HG03520 (cell line): ENCODE results near the gene GRK7.
"Not testable (repeated sequence)": the region's sequence is repeated elsewhere in the genome, so short reads cannot be mapped to it uniquely, and the experiment has no call there.

Experiments used
- ATAC-seq: cut with Tn5 transposase; IDR thresholded peaks from one replicate; pipeline ENCODE4 v1.9.1; 2021; ENCODE audit warnings: mild to moderate bottlenecking, moderate library complexity; ENCODE audit not compliant: unreplicated experiment

GRK7 gene

GRCh38 chr3:141754032-141754431, 9.2 kb upstream of the GRK7 start:
- ATAC-seq = no peak

DNA sequence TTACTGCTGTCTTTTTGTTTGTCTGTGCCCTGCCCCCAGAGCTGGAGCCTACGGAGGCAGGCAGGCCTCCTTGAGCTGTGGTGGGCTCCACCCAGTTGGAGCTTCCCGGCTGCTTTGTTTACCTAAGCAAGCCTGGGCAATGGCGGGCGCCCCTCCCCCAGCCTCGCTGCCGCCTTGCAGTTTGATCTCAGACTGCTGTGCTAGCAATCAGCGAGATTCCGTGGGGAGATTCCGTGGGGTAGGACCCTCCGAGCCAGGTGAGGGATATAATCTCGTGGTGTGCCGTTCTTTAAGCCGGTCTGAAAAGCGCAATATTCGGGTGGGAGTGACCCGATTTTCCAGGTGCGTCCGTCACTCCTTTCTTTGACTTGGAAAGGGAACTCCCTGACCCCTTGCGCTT, 656 bp upstream of the GRK7 start:
- ATAC-seq = not testable (repeated sequence)

DNA sequence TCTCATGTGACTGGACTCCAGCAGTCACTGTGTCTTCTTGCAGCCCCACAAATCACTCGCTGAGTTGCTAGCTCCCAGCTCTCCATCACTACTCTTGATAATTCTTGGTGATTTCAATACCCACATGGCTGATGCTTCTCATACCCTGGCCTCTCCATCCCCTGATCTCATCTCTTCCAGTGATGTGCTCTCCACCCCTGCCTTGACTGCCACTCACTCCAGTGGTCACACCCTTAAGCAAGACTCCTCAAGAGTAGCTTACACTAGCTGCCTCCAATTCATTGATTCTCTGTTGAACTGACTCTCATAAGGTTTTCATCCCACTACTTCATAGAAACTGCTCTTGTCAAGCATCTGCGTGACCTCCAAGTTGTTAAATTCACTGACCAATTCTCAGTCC, 837 bp downstream of the GRK7 start:
- no peak for ATAC-seq

DNA sequence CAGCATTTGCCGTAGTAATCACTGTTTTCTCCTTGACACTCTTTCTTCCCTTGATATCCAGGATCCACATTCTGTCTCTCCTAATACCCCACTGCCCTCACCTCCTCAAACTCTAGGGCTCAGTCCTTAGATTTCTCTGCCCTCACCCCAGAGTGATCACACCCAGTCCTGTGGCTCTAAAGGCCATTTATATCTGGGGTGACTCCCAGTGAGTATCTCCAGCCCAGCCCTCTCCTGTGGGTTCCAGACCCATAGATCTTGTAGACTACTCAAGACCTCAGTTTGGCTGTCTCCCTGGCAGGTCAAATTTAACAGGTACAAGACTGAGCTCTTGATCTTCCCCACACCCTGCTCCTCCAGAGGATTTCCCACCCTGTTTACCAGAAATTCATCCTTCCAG, 1.3 kb downstream of the GRK7 start:
- no peak for ATAC-seq

DNA sequence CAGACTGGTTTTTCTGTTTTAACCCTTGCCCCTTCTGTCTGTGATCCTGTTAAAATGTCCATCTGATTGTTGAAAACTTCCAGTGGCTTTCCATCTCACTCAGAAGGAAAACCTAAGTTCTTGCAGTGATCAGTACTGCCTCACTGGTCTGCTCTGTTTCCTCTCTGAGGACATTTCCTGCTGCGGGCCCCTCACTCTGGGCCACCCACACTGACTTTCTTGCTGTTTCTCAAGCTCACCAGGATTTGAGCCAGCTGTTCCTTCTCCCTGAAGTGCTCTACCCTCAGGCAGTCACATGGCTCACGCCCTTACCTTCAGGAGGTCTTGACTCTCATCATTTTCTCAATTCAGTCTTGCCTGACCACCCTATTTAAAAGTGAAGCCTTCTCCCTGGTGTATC, 1.8 kb downstream of the GRK7 start:
- ATAC-seq = no peak

DNA sequence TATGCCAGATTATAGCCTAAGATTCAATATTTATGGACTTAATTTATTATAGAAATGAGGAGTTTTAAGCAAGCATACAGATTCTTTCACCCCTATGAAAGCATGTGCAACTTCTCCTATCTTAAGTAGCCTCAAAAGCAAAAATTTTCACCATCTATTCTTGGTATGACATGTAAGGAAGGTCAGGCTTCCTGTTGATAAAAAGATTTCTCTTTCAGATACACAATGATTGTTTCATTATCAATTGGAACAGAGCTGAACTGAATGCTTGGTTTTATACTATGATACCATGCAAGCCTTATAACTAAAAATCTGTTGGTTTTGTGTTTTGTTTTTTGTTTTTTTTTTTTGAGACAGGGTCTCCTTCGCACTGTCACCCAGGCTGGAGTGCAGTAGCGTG, 3.9 kb downstream of the GRK7 start:
- no peak for ATAC-seq

DNA sequence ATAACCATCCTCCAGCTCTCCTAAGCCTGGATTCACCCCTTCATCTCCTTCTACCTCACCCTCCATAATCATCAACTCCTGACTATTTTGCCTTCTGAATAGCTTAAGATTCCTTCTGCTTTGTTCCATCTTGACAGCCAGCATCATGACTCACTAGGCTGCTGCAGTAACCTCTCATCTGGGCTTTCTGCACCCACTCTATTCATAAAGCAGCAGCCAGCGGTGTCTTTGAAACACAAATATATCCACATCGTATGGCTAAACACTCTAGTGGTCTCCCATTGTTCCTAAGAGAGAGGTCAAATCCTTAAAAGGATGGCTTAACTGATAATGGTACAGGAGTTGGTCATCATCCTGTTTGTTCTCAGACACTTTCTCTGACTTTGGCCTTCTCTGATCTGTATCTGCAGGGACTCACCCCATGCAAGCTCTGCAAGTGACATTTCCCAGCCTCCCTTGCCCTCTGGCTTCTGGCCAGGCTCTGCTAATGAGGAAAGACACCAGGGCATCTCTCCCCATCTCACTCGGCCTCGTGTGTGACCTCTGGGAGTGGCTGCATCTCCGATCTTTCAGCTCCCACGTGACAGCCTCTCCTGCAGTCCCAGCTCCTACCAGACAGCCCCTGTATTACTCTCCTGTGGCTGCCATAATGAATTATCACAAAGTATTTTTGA, 6.2 kb downstream of the GRK7 start:
- no peak for ATAC-seq

DNA sequence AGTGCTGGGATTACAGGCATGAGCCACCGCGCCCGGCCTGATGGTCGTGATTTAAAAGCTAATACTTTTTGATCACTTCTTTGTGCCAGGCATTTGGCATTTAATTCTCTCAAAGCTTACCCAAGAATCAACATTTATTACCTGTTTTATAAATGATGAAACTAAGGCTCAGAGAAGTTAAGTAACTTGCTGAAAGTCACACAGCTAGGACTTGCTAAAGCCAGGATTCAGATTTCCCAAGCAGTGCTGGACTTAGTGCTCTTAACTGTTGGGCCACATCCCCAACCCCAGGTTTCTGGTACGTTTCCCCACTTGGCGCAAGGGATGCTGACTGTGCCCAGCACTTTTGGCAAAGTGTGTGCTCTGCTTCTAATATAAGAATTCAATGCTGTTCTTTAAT, 10.5 kb downstream of the GRK7 start:
- ATAC-seq = no peak

DNA sequence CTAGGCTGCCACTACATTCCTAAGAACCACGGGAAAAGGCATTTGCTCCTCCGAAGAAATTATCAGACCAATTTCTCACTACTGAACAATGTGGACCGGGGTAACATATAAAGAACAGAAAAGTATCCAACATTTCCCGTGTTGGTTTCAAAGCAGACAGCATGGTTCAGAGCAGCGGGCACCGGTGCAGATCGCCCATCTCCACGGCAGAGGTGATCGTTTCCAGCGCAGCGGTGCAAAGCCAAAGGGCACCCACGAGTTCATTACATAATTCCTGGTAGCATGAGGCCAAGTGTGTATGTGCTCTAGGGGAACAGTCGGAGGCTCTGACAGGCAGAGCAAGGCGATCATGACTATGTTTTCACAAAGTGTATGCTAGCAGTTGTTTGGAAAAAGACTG, 13.2 kb downstream of the GRK7 start:
- ATAC-seq = no peak

DNA sequence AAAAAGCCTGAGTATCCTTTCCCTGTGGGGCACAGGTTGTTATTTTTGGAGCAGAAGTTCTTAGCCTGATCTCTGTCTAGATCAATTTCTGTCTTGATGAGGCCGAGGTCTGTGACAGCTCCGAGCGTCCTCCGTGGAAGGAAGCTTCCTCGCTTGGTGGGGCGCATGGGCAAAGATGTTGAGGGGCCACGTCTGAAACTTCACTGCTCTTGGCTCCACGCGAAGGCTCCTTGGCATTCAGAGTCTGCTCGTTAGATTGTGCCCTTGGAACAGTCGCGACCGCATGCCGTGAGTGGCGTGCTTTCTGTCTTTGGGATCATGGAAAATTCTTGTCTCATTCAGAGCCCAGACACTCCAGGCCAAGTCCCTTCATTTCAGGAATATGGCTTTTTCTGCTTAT, 13.7 kb downstream of the GRK7 start:
- no peak for ATAC-seq

DNA sequence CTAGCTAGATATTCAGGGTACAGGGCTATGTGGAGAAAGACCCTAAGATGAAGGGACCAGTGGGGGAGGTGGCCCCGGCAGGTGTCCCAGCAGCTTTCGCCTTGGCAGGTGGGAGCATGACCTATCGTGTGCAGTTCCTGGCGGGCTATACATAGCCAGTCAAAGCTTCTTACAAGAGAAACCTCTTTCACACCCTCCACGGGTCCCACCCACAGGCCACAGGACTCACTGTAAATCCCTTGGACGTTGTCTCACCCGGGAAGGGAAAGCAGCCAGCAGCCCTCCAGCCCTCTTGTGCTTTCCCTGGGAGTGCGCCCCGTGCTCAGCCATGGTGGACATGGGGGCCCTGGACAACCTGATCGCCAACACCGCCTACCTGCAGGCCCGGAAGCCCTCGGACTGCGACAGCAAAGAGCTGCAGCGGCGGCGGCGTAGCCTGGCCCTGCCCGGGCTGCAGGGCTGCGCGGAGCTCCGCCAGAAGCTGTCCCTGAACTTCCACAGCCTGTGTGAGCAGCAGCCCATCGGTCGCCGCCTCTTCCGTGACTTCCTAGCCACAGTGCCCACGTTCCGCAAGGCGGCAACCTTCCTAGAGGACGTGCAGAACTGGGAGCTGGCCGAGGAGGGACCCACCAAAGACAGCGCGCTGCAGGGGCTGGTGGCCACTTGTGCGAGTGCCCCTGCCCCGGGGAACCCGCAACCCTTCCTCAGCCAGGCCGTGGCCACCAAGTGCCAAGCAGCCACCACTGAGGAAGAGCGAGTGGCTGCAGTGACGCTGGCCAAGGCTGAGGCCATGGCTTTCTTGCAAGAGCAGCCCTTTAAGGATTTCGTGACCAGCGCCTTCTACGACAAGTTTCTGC, 15.0 kb downstream of the GRK7 start:
- no peak for ATAC-seq

- ATAC-seq = no peak
These were observed 16.5 kb downstream of the GRK7 start for GRCh38 chr3:141779667-141780066.

DNA sequence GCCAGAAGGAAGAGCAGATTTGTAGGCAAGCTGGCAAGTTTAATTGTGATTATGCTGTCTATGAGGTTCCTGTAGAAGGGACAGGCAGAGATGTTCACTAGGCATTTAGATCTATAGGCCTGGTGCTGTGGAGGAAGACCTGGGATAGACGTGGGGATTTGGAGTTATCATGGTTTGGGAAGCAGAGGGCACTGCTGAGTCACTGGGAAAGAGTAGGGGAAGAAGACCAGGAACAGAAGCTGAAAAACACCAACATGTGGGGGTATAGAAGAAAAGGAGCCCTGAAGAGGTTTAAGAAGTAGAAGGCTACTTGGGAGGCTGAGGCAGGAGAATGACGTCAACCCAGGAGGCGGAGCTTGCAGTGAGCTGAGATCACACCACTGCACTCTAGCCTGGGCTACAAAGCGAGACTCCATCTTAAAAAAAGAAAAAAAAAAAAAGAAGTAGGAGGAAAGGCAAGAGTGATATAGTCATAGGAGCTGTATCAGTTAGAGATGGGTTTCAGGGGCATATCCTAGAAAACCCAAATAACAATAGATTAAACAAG, 19.3 kb downstream of the GRK7 start:
- no peak for ATAC-seq

GRCh38 chr3:141783632-141784031, 20.4 kb downstream of the GRK7 start:
- ATAC-seq = no peak

- no peak for ATAC-seq
These were observed 20.9 kb downstream of the GRK7 start for GRCh38 chr3:141784096-141784495.

- ATAC-seq = no peak
These were observed 21.3 kb downstream of the GRK7 start for GRCh38 chr3:141784531-141784930.

GRCh38 chr3:141788149-141788548, 24.9 kb downstream of the GRK7 start:
- ATAC-seq = no peak

- ATAC-seq = not testable (repeated sequence)
These were observed 25.5 kb downstream of the GRK7 start for GRCh38 chr3:141788750-141789149.

DNA sequence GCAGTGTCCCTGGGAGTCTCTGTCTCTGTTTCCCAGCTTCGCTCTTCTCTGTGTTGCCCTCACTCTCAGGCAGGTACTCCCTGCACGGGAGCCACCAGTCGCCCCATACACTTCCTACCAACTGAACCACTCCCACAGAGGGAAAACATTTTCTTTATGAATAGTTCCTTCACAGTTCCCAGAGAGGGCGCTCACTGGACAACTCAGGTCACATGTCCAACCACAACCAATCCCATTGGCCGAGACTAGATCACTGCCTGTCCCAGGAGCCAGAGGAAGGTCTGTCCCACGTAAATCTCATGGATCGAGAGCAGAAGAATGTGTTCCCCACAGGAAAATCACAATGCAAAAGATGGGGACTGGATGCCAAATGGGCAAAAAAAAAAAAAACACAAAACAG, 26.1 kb downstream of the GRK7 start:
- no peak for ATAC-seq

- no peak for ATAC-seq
These were observed 27.0 kb downstream of the GRK7 start for GRCh38 chr3:141790171-141790570.

DNA sequence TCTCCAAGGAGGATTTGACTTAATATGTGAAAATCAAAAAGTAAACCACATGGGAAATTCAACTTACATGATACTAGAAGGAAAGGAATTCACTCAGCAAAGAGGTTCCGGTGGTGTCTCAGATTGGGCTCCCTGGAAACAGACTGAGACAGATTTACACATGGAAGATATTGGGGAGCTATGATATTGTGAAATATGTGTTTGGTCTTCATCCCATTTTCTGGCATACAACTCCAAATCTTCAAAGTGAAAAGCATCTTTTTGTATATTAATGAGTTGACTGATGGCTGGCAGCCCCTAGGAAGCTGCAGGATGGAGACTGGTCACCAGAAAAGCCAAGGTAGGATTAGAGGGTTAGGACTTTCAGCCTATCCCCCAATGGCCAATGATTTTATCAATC, 29.3 kb downstream of the GRK7 start:
- ATAC-seq = no peak
